Neural cell (in vitro differentiated cells): ENCODE measurements around the gene RTP2.

Experiments used
- EZH2 ChIP-seq: fragments of 200-600, 300-800 bp; shearing (Covaris generic), sonication (generic); IDR thresholded peaks from 2 replicates; pipeline ENCODE4 v1.6.1; 2014; ENCODE audit warnings: antibody characterized with exemption, low read length, borderline replicate concordance, mild to moderate bottlenecking; ENCODE audit not compliant: insufficient read depth, poor library complexity, severe bottlenecking
- RAD21 ChIP-seq: fragments of 450-650 bp; conservative IDR thresholded peaks from 2 replicates; pipeline ENCODE4 v1.6.1; 2014; ENCODE audit warnings: antibody characterized with exemption, mild to moderate bottlenecking, moderate library complexity
- TF ChIP-seq, protein P1 (sequence below): fragments of 450-650 bp; IDR thresholded peaks from 2 replicates; pipeline ENCODE4 v1.5.1; 2014; ENCODE audit warnings: antibody characterized with exemption, mild to moderate bottlenecking, moderate library complexity; ENCODE audit not compliant: poor library complexity, severe bottlenecking

DNA sequence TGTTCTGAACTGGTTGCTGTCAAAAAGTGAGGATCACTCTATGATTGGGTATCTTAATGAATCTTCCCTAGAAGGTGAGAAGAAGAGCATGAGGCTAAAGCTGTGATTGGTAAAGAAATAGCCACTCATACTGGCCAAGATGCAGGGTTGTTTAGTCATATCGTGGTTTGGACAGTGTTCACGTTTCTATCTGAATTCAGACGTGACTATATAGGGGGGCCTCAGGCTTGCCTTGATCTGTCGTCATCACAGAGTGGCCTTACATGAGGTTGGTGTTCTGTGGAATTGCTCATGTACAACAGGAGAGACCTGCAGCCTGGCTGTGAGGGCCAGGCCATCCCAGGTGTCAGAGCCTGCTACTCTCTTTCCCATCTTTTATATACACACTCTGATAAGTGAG is 12.4 kb downstream of the RTP2 start:
- TF ChIP-seq, protein P1, sequence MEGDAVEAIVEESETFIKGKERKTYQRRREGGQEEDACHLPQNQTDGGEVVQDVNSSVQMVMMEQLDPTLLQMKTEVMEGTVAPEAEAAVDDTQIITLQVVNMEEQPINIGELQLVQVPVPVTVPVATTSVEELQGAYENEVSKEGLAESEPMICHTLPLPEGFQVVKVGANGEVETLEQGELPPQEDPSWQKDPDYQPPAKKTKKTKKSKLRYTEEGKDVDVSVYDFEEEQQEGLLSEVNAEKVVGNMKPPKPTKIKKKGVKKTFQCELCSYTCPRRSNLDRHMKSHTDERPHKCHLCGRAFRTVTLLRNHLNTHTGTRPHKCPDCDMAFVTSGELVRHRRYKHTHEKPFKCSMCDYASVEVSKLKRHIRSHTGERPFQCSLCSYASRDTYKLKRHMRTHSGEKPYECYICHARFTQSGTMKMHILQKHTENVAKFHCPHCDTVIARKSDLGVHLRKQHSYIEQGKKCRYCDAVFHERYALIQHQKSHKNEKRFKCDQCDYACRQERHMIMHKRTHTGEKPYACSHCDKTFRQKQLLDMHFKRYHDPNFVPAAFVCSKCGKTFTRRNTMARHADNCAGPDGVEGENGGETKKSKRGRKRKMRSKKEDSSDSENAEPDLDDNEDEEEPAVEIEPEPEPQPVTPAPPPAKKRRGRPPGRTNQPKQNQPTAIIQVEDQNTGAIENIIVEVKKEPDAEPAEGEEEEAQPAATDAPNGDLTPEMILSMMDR, result no peak
- no peak for TF ChIP-seq EZH2
- no peak for TF ChIP-seq RAD21
